ENCODE measurements around the gene VWF.

GRCh38 chr12:6099316-6099715 lies 25.2 kb downstream of the VWF start:
- TF ChIP-seq EZH2 (IDR thresholded peaks at IDR 0.05; ENCODE audit: borderline replicate concordance, low read length) = no peak
- TF ChIP-seq, protein P1, sequence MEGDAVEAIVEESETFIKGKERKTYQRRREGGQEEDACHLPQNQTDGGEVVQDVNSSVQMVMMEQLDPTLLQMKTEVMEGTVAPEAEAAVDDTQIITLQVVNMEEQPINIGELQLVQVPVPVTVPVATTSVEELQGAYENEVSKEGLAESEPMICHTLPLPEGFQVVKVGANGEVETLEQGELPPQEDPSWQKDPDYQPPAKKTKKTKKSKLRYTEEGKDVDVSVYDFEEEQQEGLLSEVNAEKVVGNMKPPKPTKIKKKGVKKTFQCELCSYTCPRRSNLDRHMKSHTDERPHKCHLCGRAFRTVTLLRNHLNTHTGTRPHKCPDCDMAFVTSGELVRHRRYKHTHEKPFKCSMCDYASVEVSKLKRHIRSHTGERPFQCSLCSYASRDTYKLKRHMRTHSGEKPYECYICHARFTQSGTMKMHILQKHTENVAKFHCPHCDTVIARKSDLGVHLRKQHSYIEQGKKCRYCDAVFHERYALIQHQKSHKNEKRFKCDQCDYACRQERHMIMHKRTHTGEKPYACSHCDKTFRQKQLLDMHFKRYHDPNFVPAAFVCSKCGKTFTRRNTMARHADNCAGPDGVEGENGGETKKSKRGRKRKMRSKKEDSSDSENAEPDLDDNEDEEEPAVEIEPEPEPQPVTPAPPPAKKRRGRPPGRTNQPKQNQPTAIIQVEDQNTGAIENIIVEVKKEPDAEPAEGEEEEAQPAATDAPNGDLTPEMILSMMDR (IDR thresholded peaks at IDR 0.05; ENCODE audit: low read length) = no peak

Measured in OCI-LY1 (cell line).